Panc1 (cell line): ENCODE results near the gene SRSF7.

Experiments used
- POLR2AphosphoS5 ChIP-seq: IDR thresholded peaks from 2 replicates; pipeline ENCODE4 v1.6.1; 2012; ENCODE audit warnings: mild to moderate bottlenecking, low read depth, low read length, moderate library complexity
- SIN3A ChIP-seq: IDR thresholded peaks from 2 replicates; pipeline ENCODE4 v1.6.1; 2012; ENCODE audit warnings: low read depth, mild to moderate bottlenecking, low read length, moderate library complexity, borderline replicate concordance; ENCODE audit not compliant: insufficient read depth
- TCF7L2 ChIP-seq: IDR thresholded peaks from 2 replicates; pipeline ENCODE4 v1.6.1; 2011; ENCODE audit warnings: mild to moderate bottlenecking, low read depth, low read length, inconsistent platforms
- TF ChIP-seq, protein P1 (sequence below): fragments of 450-650 bp; IDR thresholded peaks from 2 replicates; pipeline ENCODE4 v1.5.1; 2017; ENCODE audit warnings: mild to moderate bottlenecking
- TF ChIP-seq, protein P2 (sequence below), 2 experiments: IDR thresholded peaks; 2 replicates each; pipeline ENCODE4 v1.6.1; 2011 to 2012; ENCODE audit warnings: low read depth in 2 of 2, control low read depth in 1 of 2, low read length in 1 of 2, mild to moderate bottlenecking in 1 of 2, moderate library complexity in 1 of 2; ENCODE audit not compliant: insufficient read depth in 1 of 2

DNA sequence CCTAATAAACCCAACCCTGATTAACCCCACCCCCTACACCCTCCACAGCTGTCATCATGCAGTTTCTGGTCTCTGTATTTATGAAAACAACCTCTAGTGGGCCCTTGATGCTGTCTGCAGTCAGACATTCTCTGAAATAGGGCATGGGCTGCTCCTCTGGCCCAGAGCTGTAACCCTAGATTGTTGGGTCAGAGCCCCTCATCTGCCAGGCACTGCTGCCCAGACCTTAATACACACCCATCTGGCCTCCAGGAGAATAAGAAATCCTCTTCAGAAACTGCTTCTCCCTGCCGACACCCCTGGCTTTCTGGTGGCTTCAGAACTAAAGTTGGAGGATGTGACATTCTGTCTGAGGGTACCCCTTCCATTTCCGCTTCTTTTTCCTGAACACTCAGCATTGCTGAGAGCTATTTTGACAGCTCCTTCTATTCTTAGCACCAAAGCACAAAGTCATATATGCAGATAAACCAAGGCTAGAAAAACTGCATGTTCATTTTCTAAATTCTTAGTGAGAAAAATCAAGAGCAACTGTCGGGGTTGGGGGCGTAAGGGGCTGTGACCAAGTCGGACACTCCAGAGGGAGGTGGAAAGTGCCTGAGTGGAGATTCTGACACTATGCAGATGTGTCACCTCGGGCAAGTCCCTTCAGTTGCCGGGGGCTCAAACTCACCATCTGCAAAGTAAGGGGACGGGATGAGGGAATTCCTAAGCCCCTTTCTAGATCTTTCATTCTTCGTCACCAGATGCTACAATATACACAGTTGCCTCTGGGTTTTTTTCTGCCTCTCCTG is 28.7 kb downstream of the SRSF7 start:
- TF ChIP-seq, protein P1, sequence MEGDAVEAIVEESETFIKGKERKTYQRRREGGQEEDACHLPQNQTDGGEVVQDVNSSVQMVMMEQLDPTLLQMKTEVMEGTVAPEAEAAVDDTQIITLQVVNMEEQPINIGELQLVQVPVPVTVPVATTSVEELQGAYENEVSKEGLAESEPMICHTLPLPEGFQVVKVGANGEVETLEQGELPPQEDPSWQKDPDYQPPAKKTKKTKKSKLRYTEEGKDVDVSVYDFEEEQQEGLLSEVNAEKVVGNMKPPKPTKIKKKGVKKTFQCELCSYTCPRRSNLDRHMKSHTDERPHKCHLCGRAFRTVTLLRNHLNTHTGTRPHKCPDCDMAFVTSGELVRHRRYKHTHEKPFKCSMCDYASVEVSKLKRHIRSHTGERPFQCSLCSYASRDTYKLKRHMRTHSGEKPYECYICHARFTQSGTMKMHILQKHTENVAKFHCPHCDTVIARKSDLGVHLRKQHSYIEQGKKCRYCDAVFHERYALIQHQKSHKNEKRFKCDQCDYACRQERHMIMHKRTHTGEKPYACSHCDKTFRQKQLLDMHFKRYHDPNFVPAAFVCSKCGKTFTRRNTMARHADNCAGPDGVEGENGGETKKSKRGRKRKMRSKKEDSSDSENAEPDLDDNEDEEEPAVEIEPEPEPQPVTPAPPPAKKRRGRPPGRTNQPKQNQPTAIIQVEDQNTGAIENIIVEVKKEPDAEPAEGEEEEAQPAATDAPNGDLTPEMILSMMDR: no peak
- no peak for TF ChIP-seq POLR2AphosphoS5
- TF ChIP-seq TCF7L2: no peak
- TF ChIP-seq, protein P2, sequence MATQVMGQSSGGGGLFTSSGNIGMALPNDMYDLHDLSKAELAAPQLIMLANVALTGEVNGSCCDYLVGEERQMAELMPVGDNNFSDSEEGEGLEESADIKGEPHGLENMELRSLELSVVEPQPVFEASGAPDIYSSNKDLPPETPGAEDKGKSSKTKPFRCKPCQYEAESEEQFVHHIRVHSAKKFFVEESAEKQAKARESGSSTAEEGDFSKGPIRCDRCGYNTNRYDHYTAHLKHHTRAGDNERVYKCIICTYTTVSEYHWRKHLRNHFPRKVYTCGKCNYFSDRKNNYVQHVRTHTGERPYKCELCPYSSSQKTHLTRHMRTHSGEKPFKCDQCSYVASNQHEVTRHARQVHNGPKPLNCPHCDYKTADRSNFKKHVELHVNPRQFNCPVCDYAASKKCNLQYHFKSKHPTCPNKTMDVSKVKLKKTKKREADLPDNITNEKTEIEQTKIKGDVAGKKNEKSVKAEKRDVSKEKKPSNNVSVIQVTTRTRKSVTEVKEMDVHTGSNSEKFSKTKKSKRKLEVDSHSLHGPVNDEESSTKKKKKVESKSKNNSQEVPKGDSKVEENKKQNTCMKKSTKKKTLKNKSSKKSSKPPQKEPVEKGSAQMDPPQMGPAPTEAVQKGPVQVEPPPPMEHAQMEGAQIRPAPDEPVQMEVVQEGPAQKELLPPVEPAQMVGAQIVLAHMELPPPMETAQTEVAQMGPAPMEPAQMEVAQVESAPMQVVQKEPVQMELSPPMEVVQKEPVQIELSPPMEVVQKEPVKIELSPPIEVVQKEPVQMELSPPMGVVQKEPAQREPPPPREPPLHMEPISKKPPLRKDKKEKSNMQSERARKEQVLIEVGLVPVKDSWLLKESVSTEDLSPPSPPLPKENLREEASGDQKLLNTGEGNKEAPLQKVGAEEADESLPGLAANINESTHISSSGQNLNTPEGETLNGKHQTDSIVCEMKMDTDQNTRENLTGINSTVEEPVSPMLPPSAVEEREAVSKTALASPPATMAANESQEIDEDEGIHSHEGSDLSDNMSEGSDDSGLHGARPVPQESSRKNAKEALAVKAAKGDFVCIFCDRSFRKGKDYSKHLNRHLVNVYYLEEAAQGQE (IDR thresholded peaks at IDR 0.05; ENCODE audit: insufficient read depth in 1 of 2, low read depth in 2 of 2, low read length in 1 of 2): no peak
- TF ChIP-seq SIN3A: no peak
